K562 (cell line): Measurements from ENCODE around the gene TMEM132E. TPM values are rescaled to one million over a fixed set of nuclear protein-coding genes. Genes with fewer than 3 reads are reported as not detected.

Experiments
- ATAC-seq: fragments of 200-7000 bp; cut with Tn5 transposase; 3 replicates; pipeline ENCODE4 v1.9.1; 2020; ENCODE audit warnings: moderate library complexity
- BruUV-seq: library from RNA; stranded (reverse); fragments of 400-500 nt; replicated peaks from 2 replicates; lab custom pipeline; 2021; lab: Mats Ljungman, UMichigan
- CTCF ChIA-PET: fragments of 300-600 bp; formaldehyde crosslinking; extraction: SDS; loops from one replicate; lab custom pipeline; 2021; ENCODE audit warnings: low intra/inter-chr PET ratio; lab: Yijun Ruan, JAX
- POLR2A ChIA-PET: fragments of 300-600, 350-650 bp; sonication (Branson Sonifier 250); formaldehyde crosslinking; extraction: SDS; loops from one replicate; lab custom pipeline; 2021; ENCODE audit warnings: antibody characterized with exemption, inconsistent platforms; lab: Yijun Ruan, JAX
- DNase-seq, 4 experiments: peaks; one replicate each; pipeline versions ENCODE4 v3.0.0 to v3.0.0-alpha.2; 2011 to 2018; ENCODE audit warnings: low spot score in 3 of 4, mixed read lengths in 3 of 4; ENCODE audit errors: extremely low read depth in 1 of 4
- FAIRE-seq: peaks from 2 replicates; lab custom pipeline; 2011; peaks lifted over from hg19 to GRCh38; lab: Jason Lieb, UNC
- H2AFZ ChIP-seq: 2 replicates; pipeline ENCODE4 v1.6.0; 2011; ENCODE audit warnings: low read depth, low read length, control low read depth, inconsistent platforms
- H3K27ac ChIP-seq: fragments of 200-600 bp; 3 replicates; pipeline ENCODE4 v1.8.0; 2011; ENCODE audit warnings: low read depth, mild to moderate bottlenecking, control low read depth, inconsistent platforms, low read length, moderate library complexity, mixed read lengths; ENCODE audit errors: extremely low read depth
- H3K27me3 ChIP-seq, 2 experiments: fragments of 300-600 bp in 1 of 2; 2 replicates in 1 of 2; 3 replicates in 1 of 2; pipeline versions ENCODE4 v1.6.0 to v1.8.0; 2011; ENCODE audit warnings: inconsistent platforms in 2 of 2, low read length in 2 of 2, mild to moderate bottlenecking in 1 of 2, mixed read lengths in 1 of 2, moderate library complexity in 1 of 2; ENCODE audit not compliant: control insufficient read depth in 2 of 2, insufficient read depth in 2 of 2
- H3K36me3 ChIP-seq: fragments of 300-600 bp; 3 replicates; pipeline ENCODE4 v1.8.0; 2011; ENCODE audit warnings: mild to moderate bottlenecking, low read length, inconsistent platforms; ENCODE audit not compliant: control insufficient read depth, insufficient read depth
- H3K4me1 ChIP-seq, 2 experiments: fragments of 200-600 bp in 1 of 2; replicated peaks in 1 of 2; 2 replicates in 1 of 2; 3 replicates in 1 of 2; pipeline versions ENCODE4 v1.5.1 to v1.8.0; 2011; ENCODE audit warnings: inconsistent platforms in 2 of 2, low read length in 2 of 2, mild to moderate bottlenecking in 1 of 2, mixed read lengths in 1 of 2, moderate library complexity in 1 of 2; ENCODE audit not compliant: control insufficient read depth in 2 of 2, insufficient read depth in 2 of 2
- H3K4me2 ChIP-seq: 2 replicates; pipeline ENCODE4 v1.6.1; 2011; ENCODE audit warnings: low read length, control low read depth, inconsistent platforms, mixed read lengths; ENCODE audit not compliant: insufficient read depth
- H3K4me3 ChIP-seq: fragments of 200-600 bp; sonication (generic), shearing (Covaris generic); 2 replicates; pipeline ENCODE4 v1.5.1; 2016; ENCODE audit warnings: control low read depth, inconsistent platforms
- H3K79me2 ChIP-seq: fragments of 200-600 bp; 3 replicates; pipeline ENCODE4 v1.8.0; 2011; ENCODE audit warnings: low read length, inconsistent platforms; ENCODE audit not compliant: control insufficient read depth, insufficient read depth
- H3K9ac ChIP-seq, 2 experiments: 2 replicates each; pipeline versions ENCODE4 v1.6.0 to v1.6.1; 2011; ENCODE audit warnings: low read depth in 2 of 2, low read length in 2 of 2, control low read depth in 1 of 2, inconsistent platforms in 1 of 2, mild to moderate bottlenecking in 1 of 2, mixed read lengths in 1 of 2; ENCODE audit not compliant: insufficient read depth in 1 of 2
- H3K9me1 ChIP-seq: one replicate; pipeline ENCODE4 v1.6.0; 2011; ENCODE audit warnings: inconsistent platforms, mild to moderate bottlenecking, low read length, moderate library complexity; ENCODE audit not compliant: control insufficient read depth, insufficient read depth
- H3K9me3 ChIP-seq: replicated peaks from 2 replicates; pipeline ENCODE4 v1.5.1; 2011; ENCODE audit warnings: low read depth, low read length, inconsistent platforms; ENCODE audit not compliant: control insufficient read depth, insufficient read depth
- H4K20me1 ChIP-seq: replicated peaks from 2 replicates; pipeline ENCODE4 v1.6.1; 2011; ENCODE audit warnings: low read length, inconsistent platforms, mixed read lengths; ENCODE audit not compliant: control insufficient read depth, insufficient read depth
- CBX2 ChIP-seq: fragments of 200-600 bp; sonication (generic); IDR thresholded peaks from one replicate; pipeline ENCODE4 v1.6.1; 2012; ENCODE audit warnings: mild to moderate bottlenecking, low read length, inconsistent platforms; ENCODE audit not compliant: insufficient read depth, poor library complexity, severe bottlenecking
- CREBBP ChIP-seq: IDR thresholded peaks from one replicate; pipeline ENCODE4 v1.6.1; 2012; ENCODE audit warnings: low read depth, mild to moderate bottlenecking, control low read depth, inconsistent platforms, low read length
- DPF2 ChIP-seq: fragments of 450-650 bp; IDR thresholded peaks from 2 replicates; pipeline ENCODE4 v1.6.1; 2016
- SLC30A9 ChIP-seq: fragments of 250-450 bp; sonication (Bioruptor Pico); IDR thresholded peaks from 2 replicates; pipeline ENCODE4 v1.8.0; 2022; ENCODE audit warnings: mild to moderate bottlenecking, moderate library complexity
- SRSF9 ChIP-seq: fragments of 200-400 bp; formaldehyde crosslinking; IDR thresholded peaks from 2 replicates; pipeline ENCODE4 v1.6.1; 2017; ENCODE audit warnings: low read depth, low read length, borderline replicate concordance
- STAT5B ChIP-seq: fragments of 250-450 bp; sonication (Bioruptor Pico); IDR thresholded peaks from 2 replicates; pipeline ENCODE4 v1.8.0; 2021; ENCODE audit warnings: mild to moderate bottlenecking, inconsistent platforms
- TCF7L2 ChIP-seq: fragments of 150-350 bp; IDR thresholded peaks from 2 replicates; pipeline ENCODE4 v1.6.1; 2016; ENCODE audit warnings: low read depth, mild to moderate bottlenecking, low read length, moderate library complexity
- TRIM24 ChIP-seq, 2 experiments: fragments of 450-650 bp; IDR thresholded peaks; 2 replicates each; pipeline ENCODE4 v1.6.1; 2016
- UBTF ChIP-seq, 2 experiments: IDR thresholded peaks; 2 replicates each; pipeline ENCODE4 v1.6.1; 2012; ENCODE audit warnings: improper control_type of control experiment in 2 of 2, low read depth in 2 of 2, low read length in 2 of 2, borderline replicate concordance in 1 of 2
- ZFP30 ChIP-seq: fragments of 250-450 bp; sonication (Bioruptor Pico); IDR thresholded peaks from 2 replicates; pipeline ENCODE4 v1.8.0; 2022; ENCODE audit warnings: moderate library complexity, mild to moderate bottlenecking, inconsistent platforms, borderline replicate concordance
- ZNF197 ChIP-seq: fragments of 200-800 bp; sonication (Bioruptor generic); IDR thresholded peaks from 2 replicates; pipeline ENCODE4 v1.6.1; 2016; ENCODE audit warnings: low read depth, missing genetic modification characterization, missing compliant biosample characterization
- ZNF23 ChIP-seq: fragments of 250-450 bp; sonication (Bioruptor Pico); IDR thresholded peaks from 2 replicates; pipeline ENCODE4 v1.4.0; 2020; ENCODE audit warnings: mild to moderate bottlenecking
- ZNF41 ChIP-seq: fragments of 250-450 bp; sonication (Bioruptor Pico); conservative IDR thresholded peaks from 2 replicates; pipeline ENCODE4 v1.4.0; 2020; ENCODE audit warnings: mild to moderate bottlenecking
- WGBS: fragments of 100-300 bp; shearing (Covaris generic); methylation state at CpG from one replicate; pipeline ENCODE4 v1.1.6; 2016; ENCODE audit warnings: low coverage, mixed read lengths; ENCODE audit not compliant: insufficient coverage; ENCODE audit errors: missing lambda C conversion rate; 5-methylcytosine and 5-hydroxymethylcytosine counted together
- in situ Hi-C: fragments of 300-500 bp; cut with MboI; formaldehyde crosslinking; loops from 4 replicates; pipeline ENCODE4 v1.15.0; 2018; ENCODE audit warnings: inconsistent platforms, mixed read lengths
- intact Hi-C: fragments of 100-400 bp; cut with micrococcal nuclease; formaldehyde crosslinking; loops from 2 replicates; pipeline ENCODE4 v1.14.2; 2022
- polyA plus RNA-seq, 8 experiments: library from polyadenylated mRNA; depleted of rRNA in 4 of 8; stranded (reverse) in 5 of 8; unstranded in 3 of 8; fragments of >200 nt; fragmentation: Nextera tagmentation in 2 of 8; fragmentation: Illumina TruSeq in 1 of 8; extraction: Ambion mirVana in 2 of 8; extraction: Trizol in 1 of 8; gene quantifications; 2 replicates each; pipeline versions ENCODE4 v1.2.1 to v1.2.3, GENCODE V29; 2011 to 2014; ENCODE audit warnings: inconsistent platforms in 1 of 8, missing spikeins in 1 of 8
- total RNA-seq, 7 experiments: library from RNA; depleted of rRNA in 6 of 7; stranded (reverse); fragments of >200 nt in 6 of 7; fragmentation: Illumina TruSeq in 2 of 7; extraction: Trizol in 2 of 7; gene quantifications; 2 replicates each; pipeline versions ENCODE4 v1.2.1 to v1.2.3, GENCODE V29; 2011 to 2021; ENCODE audit warnings: low replicate concordance in 1 of 7

The TMEM132E gene
- total and polyA plus RNA-seq, 9 of the 15 experiments (the other 6 are each of a cell fraction or from before 2014, with no cell fraction given): not detected

GRCh38 chr17:34592002-34592401, 12.6 kb downstream of the TMEM132E start:
- BruUV-seq: no TSS peak
- WGBS: 6% methylated on average over 4 of the region's 4 CpGs

More at GRCh38 chr17:34592002-34592401, 12.6 kb downstream of the TMEM132E start:
- intact Hi-C loops: no loop called here
- POLR2A ChIA-PET: interaction anchor here (0.7 to 0.8 kb wide), 2 partner anchors 78 to 439 kb away, joined by 3 read pairs; no protein-coding TSS in a partner anchor
- DNase-seq (no peak), ATAC-seq (no peak), FAIRE-seq (no peak)
- TF ChIP-seq DPF2: no peak
- TF ChIP-seq ZNF41 (CRISPR knock-in tag): no peak
- no peak for TF ChIP-seq STAT5B
- no peak for TF ChIP-seq ZNF23 (CRISPR knock-in tag)
- TF ChIP-seq ZNF197: no peak
- no peak for TF ChIP-seq UBTF (IDR thresholded peaks at IDR 0.05; ENCODE audit: borderline replicate concordance in 1 of 2, low read depth in 2 of 2, low read length in 2 of 2)
- no peak for TF ChIP-seq ZFP30 (CRISPR knock-in tag)
- TF ChIP-seq TRIM24 (IDR thresholded peaks at IDR 0.05): no peak
- TF ChIP-seq CBX2: no peak
- no peak for TF ChIP-seq SRSF9
- TF ChIP-seq TCF7L2: no peak
- no peak for TF ChIP-seq SLC30A9 (CRISPR knock-in tag)
- TF ChIP-seq CREBBP: no peak
- H3K9ac ChIP-seq: no peak overlapping the region
- H4K20me1 ChIP-seq: no peaks in the 10 kb centered on the region
- no peak overlapping the region for H3K27ac ChIP-seq
- CTCF ChIA-PET: no interaction called here
- H3K27me3 ChIP-seq: peaks cover 3 to 25% of the 10 kb centered on the region in 2 experiments; a peak in 3 of 5 replicates
- no peak overlapping the region for H3K4me2 ChIP-seq
- no peaks in the 10 kb centered on the region for H3K9me3 ChIP-seq
- H2AFZ ChIP-seq: no peak overlapping the region
- H3K4me3 ChIP-seq: no peak overlapping the region
- H3K36me3 ChIP-seq: no peaks in the 10 kb centered on the region
- no peaks in the 10 kb centered on the region for H3K79me2 ChIP-seq
- no peaks in the 10 kb centered on the region for H3K9me1 ChIP-seq
- H3K4me1 ChIP-seq: no peaks in the 10 kb centered on the region
- in situ Hi-C loops: no loop called here
